H1 (cell line): Measurements from ENCODE around the gene GALNT12. TPM values are rescaled to one million over a fixed set of nuclear protein-coding genes. Genes with fewer than 3 reads are reported as not detected.

Source experiments
- CTCF ChIA-PET: fragments of 300-600 bp; sonication (Branson Sonifier 250); formaldehyde crosslinking; loops from one replicate; lab custom pipeline; 2021; ENCODE audit not compliant: partially characterized antibody; lab: Charles Lee
- POLR2A ChIA-PET: fragments of 300-600 bp; sonication (Branson Sonifier 250); formaldehyde crosslinking; loops from one replicate; lab custom pipeline; 2021; ENCODE audit warnings: inconsistent platforms; ENCODE audit not compliant: partially characterized antibody; lab: Charles Lee
- DNase-seq, 2 experiments: peaks; one replicate each; pipeline versions ENCODE4 v3.0.0 to v3.0.0-alpha.2; 2010 to 2022; ENCODE audit warnings: low spot score in 2 of 2, low read depth in 1 of 2, mixed read lengths in 1 of 2
- FAIRE-seq: peaks from 2 replicates; lab custom pipeline; 2011; peaks lifted over from hg19 to GRCh38; lab: Jason Lieb, UNC
- H2AFZ ChIP-seq: 2 replicates; pipeline ENCODE4 v1.8.1; 2012; ENCODE audit warnings: low read length, inconsistent platforms
- H2AK5ac ChIP-seq: 2 replicates; pipeline ENCODE4 v1.6.1; 2013; ENCODE audit warnings: low read depth, low read length
- H2BK120ac ChIP-seq: replicated peaks from 2 replicates; pipeline ENCODE3; 2013; ENCODE audit warnings: low read depth, low read length, inconsistent platforms
- H2BK12ac ChIP-seq: 2 replicates; pipeline ENCODE4 v1.6.1; 2013; ENCODE audit warnings: low read depth, low read length
- H2BK15ac ChIP-seq: 2 replicates; pipeline ENCODE4 v1.6.1; 2013; ENCODE audit warnings: low read length
- H2BK20ac ChIP-seq: 2 replicates; pipeline ENCODE4 v1.6.1; 2013; ENCODE audit warnings: low read length
- H2BK5ac ChIP-seq: 2 replicates; pipeline ENCODE4 v1.6.1; 2013; ENCODE audit warnings: low read depth, low read length
- H3K14ac ChIP-seq: 2 replicates; pipeline ENCODE4 v1.6.1; 2013; ENCODE audit warnings: inconsistent platforms; ENCODE audit not compliant: insufficient read length
- H3K18ac ChIP-seq: 2 replicates; pipeline ENCODE4 v1.6.1; 2013; ENCODE audit warnings: low read length; ENCODE audit errors: extremely low read depth
- H3K23ac ChIP-seq: 2 replicates; pipeline ENCODE4 v1.6.1; 2013; ENCODE audit warnings: inconsistent platforms; ENCODE audit not compliant: insufficient read length
- H3K23me2 ChIP-seq: 2 replicates; pipeline ENCODE4 v1.6.1; 2013; ENCODE audit warnings: low read depth, low read length
- H3K27ac ChIP-seq: 2 replicates; pipeline ENCODE4 v1.6.1; 2011; ENCODE audit warnings: low read depth, low read length, inconsistent platforms
- H3K27me3 ChIP-seq, 4 experiments: replicated peaks in 1 of 4; 1 replicate in 1 of 4; 2 replicates in 3 of 4; pipeline versions ENCODE4 v1.6.1 to v1.8.1; 2011 to 2013; ENCODE audit warnings: low read length in 3 of 4, mild to moderate bottlenecking in 3 of 4, inconsistent platforms in 2 of 4, mixed read lengths in 2 of 4, moderate library complexity in 1 of 4; ENCODE audit not compliant: control insufficient read depth in 3 of 4, insufficient read depth in 3 of 4; ENCODE audit errors: extremely low read depth in 1 of 4
- H3K36me3 ChIP-seq, 4 experiments: 2 replicates each; pipeline versions ENCODE4 v1.6.1 to v1.8.1; 2011 to 2013; ENCODE audit warnings: mild to moderate bottlenecking in 4 of 4, low read length in 3 of 4, moderate library complexity in 2 of 4, control low read depth in 1 of 4, inconsistent platforms in 1 of 4; ENCODE audit not compliant: insufficient read depth in 4 of 4, control insufficient read depth in 2 of 4
- H3K4ac ChIP-seq: replicated peaks from 2 replicates; pipeline ENCODE3; 2013; ENCODE audit warnings: low read length, low read depth, mixed read lengths, inconsistent platforms; ENCODE audit not compliant: insufficient read length
- H3K4me1 ChIP-seq, 4 experiments: replicated peaks in 1 of 4; 1 replicate in 1 of 4; 2 replicates in 3 of 4; pipeline versions ENCODE4 v1.6.1 to v1.8.1; 2011 to 2013; ENCODE audit warnings: low read length in 3 of 4, inconsistent platforms in 2 of 4, mixed read lengths in 1 of 4; ENCODE audit not compliant: insufficient read depth in 4 of 4, control insufficient read depth in 3 of 4
- H3K4me2 ChIP-seq, 2 experiments: 2 replicates each; pipeline versions ENCODE4 v1.6.1 to v1.8.1; 2011 to 2013; ENCODE audit warnings: low read depth in 2 of 2, low read length in 2 of 2, control low read depth in 1 of 2, inconsistent platforms in 1 of 2, mild to moderate bottlenecking in 1 of 2; ENCODE audit not compliant: insufficient read depth in 1 of 2
- H3K4me3 ChIP-seq, 4 experiments: fragments of 200-600, 300-600 bp in 1 of 4; sonication (generic), shearing (Covaris generic), sonication (Bioruptor Twin) in 1 of 4; 2 replicates each; pipeline versions ENCODE4 v1.5.1 to v1.8.1; 2011 to 2016; ENCODE audit warnings: low read length in 4 of 4, low read depth in 3 of 4, control low read depth in 2 of 4, inconsistent platforms in 2 of 4, mild to moderate bottlenecking in 2 of 4, mixed read lengths in 1 of 4, moderate library complexity in 1 of 4; ENCODE audit not compliant: insufficient read depth in 2 of 4; ENCODE audit errors: extremely low read depth in 1 of 4
- H3K56ac ChIP-seq: replicated peaks from 2 replicates; pipeline ENCODE3; 2013; ENCODE audit warnings: low read depth, mild to moderate bottlenecking, mixed read lengths, low read length, inconsistent platforms; ENCODE audit not compliant: insufficient read length
- H3K79me1 ChIP-seq: 2 replicates; pipeline ENCODE4 v1.6.1; 2013; ENCODE audit warnings: low read depth, low read length, control low read depth
- H3K79me2 ChIP-seq, 2 experiments: 2 replicates each; pipeline versions ENCODE4 v1.6.1 to v1.8.1; 2012 to 2013; ENCODE audit warnings: low read length in 2 of 2, mild to moderate bottlenecking in 2 of 2, inconsistent platforms in 1 of 2; ENCODE audit not compliant: insufficient read depth in 2 of 2, control insufficient read depth in 1 of 2
- H3K9ac ChIP-seq, 4 experiments: replicated peaks in 1 of 4; 1 replicate in 1 of 4; 2 replicates in 3 of 4; pipeline versions ENCODE4 v1.6.1 to v1.8.1; 2011 to 2013; ENCODE audit warnings: low read depth in 3 of 4, low read length in 3 of 4, control low read depth in 2 of 4, mild to moderate bottlenecking in 2 of 4, moderate library complexity in 2 of 4, inconsistent platforms in 1 of 4; ENCODE audit errors: extremely low read depth in 1 of 4
- H3K9me3 ChIP-seq, 2 experiments: 2 replicates each; pipeline versions ENCODE4 v1.6.1 to v1.8.1; 2012 to 2013; ENCODE audit warnings: mild to moderate bottlenecking in 2 of 2, moderate library complexity in 2 of 2, control low read depth in 1 of 2, inconsistent platforms in 1 of 2, low read depth in 1 of 2, low read length in 1 of 2, mixed read lengths in 1 of 2; ENCODE audit not compliant: insufficient read depth in 2 of 2
- H4K20me1 ChIP-seq, 2 experiments: replicated peaks in 1 of 2; 2 replicates each; pipeline versions ENCODE3 to v1.8.1; 2011 to 2013; ENCODE audit warnings: inconsistent platforms in 2 of 2, low read length in 2 of 2, mild to moderate bottlenecking in 1 of 2; ENCODE audit not compliant: insufficient read depth in 2 of 2, control insufficient read depth in 1 of 2
- H4K5ac ChIP-seq: 2 replicates; pipeline ENCODE4 v1.6.1; 2013; ENCODE audit warnings: low read length, low read depth, mixed read lengths, inconsistent platforms; ENCODE audit not compliant: insufficient read length
- H4K8ac ChIP-seq: 2 replicates; pipeline ENCODE4 v1.8.0; 2013; ENCODE audit warnings: mild to moderate bottlenecking, moderate library complexity, low read length, inconsistent platforms; ENCODE audit not compliant: insufficient read depth; ENCODE audit errors: extremely low read depth
- H4K91ac ChIP-seq: replicated peaks from 2 replicates; pipeline ENCODE3; 2013; ENCODE audit warnings: low read length, mixed read lengths, inconsistent platforms; ENCODE audit not compliant: insufficient read length
- BCL11A ChIP-seq, 2 experiments: IDR thresholded peaks; one replicate each; pipeline ENCODE4 v1.6.1; 2011; ENCODE audit warnings: low read depth in 2 of 2, low read length in 2 of 2, mild to moderate bottlenecking in 2 of 2
- CEBPB ChIP-seq: IDR thresholded peaks from 2 replicates; pipeline ENCODE4 v1.6.1; 2012; ENCODE audit warnings: low read depth, low read length
- FOSL1 ChIP-seq: IDR thresholded peaks from 2 replicates; pipeline ENCODE4 v1.6.1; 2011; ENCODE audit warnings: mild to moderate bottlenecking, low read depth, low read length, moderate library complexity; ENCODE audit not compliant: insufficient read depth
- GABPA ChIP-seq: IDR thresholded peaks from 2 replicates; pipeline ENCODE4 v1.6.1; 2011; ENCODE audit warnings: mild to moderate bottlenecking, low read length, moderate library complexity, borderline replicate concordance; ENCODE audit not compliant: insufficient read depth
- RAD21 ChIP-seq, 2 experiments: IDR thresholded peaks in 1 of 2; conservative IDR thresholded peaks in 1 of 2; 2 replicates each; pipeline ENCODE4 v1.6.1; 2011; ENCODE audit warnings: low read depth in 2 of 2, low read length in 2 of 2, improper control_type of control experiment in 1 of 2, inconsistent platforms in 1 of 2, mild to moderate bottlenecking in 1 of 2, moderate library complexity in 1 of 2
- SP4 ChIP-seq: IDR thresholded peaks from 2 replicates; pipeline ENCODE4 v1.6.1; 2012; ENCODE audit warnings: low read length, inconsistent platforms
- WGBS, 2 experiments: shearing (Covaris generic) in 1 of 2; methylation state at CpG; one replicate each; pipeline versions ENCODE4 v1.1.6 to v1.1.7; 2013 to 2015; ENCODE audit warnings: low lambda C conversion rate in 2 of 2, mixed read lengths in 2 of 2, inconsistent platforms in 1 of 2, low coverage in 1 of 2, missing lambda C conversion rate in 1 of 2; ENCODE audit not compliant: insufficient replicate concordance in 2 of 2, insufficient coverage in 1 of 2, insufficient read length in 1 of 2; ENCODE audit errors: extremely low coverage in 1 of 2, missing lambda C conversion rate in 1 of 2; 5-methylcytosine and 5-hydroxymethylcytosine counted together
- polyA plus RNA-seq, 7 experiments: library from polyadenylated mRNA; depleted of rRNA in 3 of 7; stranded (reverse) in 5 of 7; unstranded in 2 of 7; fragments of >200 nt in 5 of 7; fragments of 200-250 nt in 2 of 7; gene quantifications; 1 replicate in 5 of 7; 2 replicates in 1 of 7; 4 replicates in 1 of 7; pipeline versions ENCODE4 v1.2.1 to v1.2.3, GENCODE V29; 2011 to 2013; ENCODE audit warnings: missing spikeins in 2 of 7, mixed read lengths in 2 of 7
- total RNA-seq: library from RNA; stranded (reverse); fragmentation: NEBNext Ultra II Directional; extraction: Animal tissue kit (Norgen Biotek cat#: 25700); gene quantifications from 2 replicates; pipeline ENCODE4 v1.2.1, GENCODE V29; 2021

The GALNT12 gene
- total and polyA plus RNA-seq, 2 of the 8 experiments (the other 6 are each of a cell fraction or from before 2014, with no cell fraction given): 16.2 to 19.6 TPM

DNA sequence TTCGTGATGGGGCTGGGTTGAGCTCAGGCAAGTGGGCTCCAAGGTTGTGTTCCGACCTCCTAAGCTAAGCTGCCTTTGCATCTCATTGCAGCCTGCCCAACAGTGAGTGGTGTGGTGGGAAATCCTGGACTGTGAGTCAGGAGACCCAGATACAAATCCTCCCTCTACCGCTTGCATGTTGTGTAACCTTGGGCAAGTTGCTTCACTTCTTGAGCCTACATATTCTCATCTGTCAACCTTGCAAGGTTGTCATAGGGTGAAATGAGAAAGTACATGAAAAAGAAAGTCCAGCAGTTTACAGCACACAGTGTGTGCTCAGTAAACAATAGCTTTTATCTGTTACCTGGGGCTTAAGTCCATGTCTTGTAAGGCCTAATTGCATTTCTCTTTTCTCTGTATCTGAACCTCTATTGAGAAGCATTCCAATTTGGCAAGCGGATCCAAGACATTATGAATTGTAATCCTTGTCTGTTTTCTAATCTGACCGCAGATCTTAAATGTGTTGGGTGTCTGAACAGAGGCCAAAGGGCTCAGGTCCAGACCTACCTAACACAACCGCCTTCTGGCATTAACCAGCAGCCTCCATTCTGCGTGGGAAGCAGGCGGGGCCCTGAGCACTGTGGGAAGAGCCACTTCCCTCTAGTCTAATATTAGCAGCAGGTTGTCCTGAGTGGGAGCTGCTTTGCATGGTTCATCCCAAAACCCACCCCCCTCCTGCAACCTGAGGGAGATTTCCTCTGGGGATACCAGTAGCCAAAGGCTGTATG lies 1.8 kb upstream of the GALNT12 start:
- Histone ChIP-seq H3K14ac (no peak overlapping the region), H2BK12ac (no peak overlapping the region), H4K20me1 (no peaks in the 10 kb centered on the region), H3K9me3 (no peaks in the 10 kb centered on the region), H4K91ac (no peak overlapping the region), H3K4me3 (no peak overlapping the region), H2BK15ac (no peak overlapping the region), H3K9ac (no peak overlapping the region), H3K4me2 (no peak overlapping the region), H3K27ac (no peak overlapping the region), H4K8ac (no peak overlapping the region), H3K4ac (no peak overlapping the region), H2AFZ (no peak overlapping the region), H2AK5ac (no peak overlapping the region), H3K79me2 (no peaks in the 10 kb centered on the region), H2BK120ac (no peak overlapping the region), H3K36me3 (no peaks in the 10 kb centered on the region), H4K5ac (no peak overlapping the region), H3K23me2 (peaks cover 7% of the 10 kb centered on the region; the same call in 1 of the 2 replicates), H2BK20ac (no peak overlapping the region), H3K56ac (no peak overlapping the region), H2BK5ac (no peak overlapping the region), H3K4me1 (peaks cover 7 to 25% (median 14%) of the 10 kb centered on the region in 4 experiments), H3K27me3 (peaks cover 0 to 5% (median 2%) of the 10 kb centered on the region in 4 experiments; a peak in 2 of 7 replicates), H3K23ac (no peak overlapping the region), H3K18ac (no peak overlapping the region), H3K79me1 (no peaks in the 10 kb centered on the region)
- TF ChIP-seq CEBPB: no peak
- no peak for TF ChIP-seq GABPA
- no peak for TF ChIP-seq FOSL1
- no peak for TF ChIP-seq SP4
- TF ChIP-seq BCL11A (IDR thresholded peaks at IDR 0.05; ENCODE audit: low read depth in 2 of 2, low read length in 2 of 2): no peak
- no peak for TF ChIP-seq RAD21 (IDR thresholded peaks at IDR 0.05 in 1 of 2, conservative IDR thresholded peaks at IDR 0.05 in 1 of 2; ENCODE audit: low read depth in 2 of 2, low read length in 2 of 2)
- ChIA-PET CTCF (interaction anchor here (1.1 to 5.6 kb wide), 6 partner anchors 9 to 335 kb away, joined by 3 to 28 read pairs (median 5); partner anchors contain the start of gene ANKS6), POLR2A (interaction anchor here (1.1 to 2.1 kb wide), 3 partner anchors 9 to 16 kb away, joined by 3 to 16 read pairs (median 3); partner anchors contain the start of gene ANKS6)
- WGBS, 2 experiments: 75% methylated on average over 8 of the region's 8 CpGs; no CpG with 5 or more reads in 1 of the 2 experiments
- FAIRE-seq (no peak), DNase-seq (no peak)
